NT2/D1 (cell line): ENCODE results near the gene DNAJC18.

Experiments used
- DNase-seq: peaks from one replicate; pipeline ENCODE4 v3.0.0-alpha.2; 2011; ENCODE audit warnings: low read depth, low spot score
- H3K27me3 ChIP-seq: 2 replicates; pipeline ENCODE4 v1.6.0; 2011; ENCODE audit warnings: mild to moderate bottlenecking; ENCODE audit not compliant: insufficient read length, insufficient read depth
- H3K36me3 ChIP-seq: 2 replicates; pipeline ENCODE4 v1.6.1; 2011; ENCODE audit warnings: mild to moderate bottlenecking, low read length, mixed read lengths; ENCODE audit not compliant: insufficient read depth, insufficient read length
- H3K4me1 ChIP-seq: 2 replicates; pipeline ENCODE4 v1.5.1; 2011; ENCODE audit not compliant: insufficient read depth, insufficient read length
- H3K4me3 ChIP-seq: 2 replicates; pipeline ENCODE4 v1.5.1; 2011; ENCODE audit warnings: low read depth; ENCODE audit not compliant: insufficient read length
- H3K9ac ChIP-seq: 2 replicates; pipeline ENCODE4 v1.6.0; 2011; ENCODE audit warnings: low read depth; ENCODE audit not compliant: insufficient read length
- H3K9me3 ChIP-seq: 2 replicates; pipeline ENCODE4 v1.5.1; 2011; ENCODE audit warnings: mild to moderate bottlenecking, low read length; ENCODE audit not compliant: insufficient read depth
- SUZ12 ChIP-seq: IDR thresholded peaks from 2 replicates; pipeline ENCODE4 v1.6.1; 2011; ENCODE audit not compliant: insufficient read length, insufficient read depth; ENCODE audit errors: extremely low read depth
- YY1 ChIP-seq: IDR thresholded peaks from 2 replicates; pipeline ENCODE4 v1.6.1; 2011; ENCODE audit not compliant: insufficient read length, insufficient read depth
- ZNF274 ChIP-seq: IDR thresholded peaks from 2 replicates; pipeline ENCODE4 v1.6.1; 2011; ENCODE audit warnings: mild to moderate bottlenecking, low read depth, low read length

The DNAJC18 gene

GRCh38 chr5:139462586-139463276, 23.4 kb upstream of the DNAJC18 start, which contains the start of gene ECSCR:
TSS of gene ECSCR (minus strand) at chr5:139462743. CDS start at chr5:139462670, 73 bp downstream.
- TF ChIP-seq SUZ12 (no peak), ZNF274 (no peak), YY1 (no peak)
- DNase-seq: no peak
- peaks cover 13% of the 10 kb centered on the region for H3K4me1 ChIP-seq
- H3K9me3 ChIP-seq: no peaks in the 10 kb centered on the region
- H3K4me3 ChIP-seq: no peak within 1 kb of the TSS
- no peaks in the 10 kb centered on the region for H3K36me3 ChIP-seq
- H3K9ac ChIP-seq: no peak within 1 kb of the TSS
- no peaks in the 10 kb centered on the region for H3K27me3 ChIP-seq

GRCh38 chr5:139461698-139462097, 22.4 kb upstream of the DNAJC18 start:
- DNase-seq: no peak
- no peak overlapping the region for H3K9ac ChIP-seq
- H3K9me3 ChIP-seq: no peaks in the 10 kb centered on the region
- peaks cover 15% of the 10 kb centered on the region for H3K4me1 ChIP-seq
- no peaks in the 10 kb centered on the region for H3K27me3 ChIP-seq
- no peak overlapping the region for H3K4me3 ChIP-seq
- H3K36me3 ChIP-seq: peaks cover 3% of the 10 kb centered on the region
- TF ChIP-seq YY1 (no peak), SUZ12 (no peak), ZNF274 (no peak)

- TF ChIP-seq SUZ12 (no peak), YY1 (no peak), ZNF274 (no peak)
- H3K9me3 ChIP-seq: no peaks in the 10 kb centered on the region
- peaks cover 3% of the 10 kb centered on the region for H3K36me3 ChIP-seq
- no peaks in the 10 kb centered on the region for H3K27me3 ChIP-seq
- H3K9ac ChIP-seq: no peak overlapping the region
- DNase-seq: no peak
- no peak overlapping the region for H3K4me3 ChIP-seq
- peaks cover 15% of the 10 kb centered on the region for H3K4me1 ChIP-seq
Measured at GRCh38 chr5:139461176-139461575, 21.9 kb upstream of the DNAJC18 start.

- H3K4me1 ChIP-seq: peaks cover 15% of the 10 kb centered on the region
- no peak overlapping the region for H3K9ac ChIP-seq
- no peak for TF ChIP-seq SUZ12
- no peak for TF ChIP-seq ZNF274
- TF ChIP-seq YY1: no peak
- peaks cover 3% of the 10 kb centered on the region for H3K36me3 ChIP-seq
- no peak overlapping the region for H3K4me3 ChIP-seq
- H3K27me3 ChIP-seq: no peaks in the 10 kb centered on the region
- H3K9me3 ChIP-seq: no peaks in the 10 kb centered on the region
- DNase-seq: no peak
Measured at GRCh38 chr5:139460455-139460854, 21.1 kb upstream of the DNAJC18 start.

- TF ChIP-seq SUZ12: no peak
- no peak for TF ChIP-seq YY1
- no peak for TF ChIP-seq ZNF274
- Histone ChIP-seq H3K9ac (no peak overlapping the region), H3K4me1 (peaks cover 15% of the 10 kb centered on the region), H3K4me3 (no peak overlapping the region), H3K36me3 (peaks cover 3% of the 10 kb centered on the region), H3K9me3 (no peaks in the 10 kb centered on the region), H3K27me3 (no peaks in the 10 kb centered on the region)
- no peak for DNase-seq
Measured at GRCh38 chr5:139459451-139459934, 20.2 kb upstream of the DNAJC18 start.

GRCh38 chr5:139458580-139459407, 19.5 kb upstream of the DNAJC18 start:
- H3K4me1 ChIP-seq: peaks cover 15% of the 10 kb centered on the region
- no peak for DNase-seq

More at GRCh38 chr5:139458580-139459407, 19.5 kb upstream of the DNAJC18 start:
- no peaks in the 10 kb centered on the region for H3K9me3 ChIP-seq
- no peak overlapping the region for H3K9ac ChIP-seq
- peaks cover 6% of the 10 kb centered on the region for H3K36me3 ChIP-seq
- H3K27me3 ChIP-seq: no peaks in the 10 kb centered on the region
- TF ChIP-seq ZNF274 (no peak), SUZ12 (no peak), YY1 (no peak)
- no peak overlapping the region for H3K4me3 ChIP-seq
